GM23248 (cell line): ENCODE data around the gene EYA4. TPM values are rescaled to one million over a fixed set of nuclear protein-coding genes. Genes with fewer than 3 reads are reported as not detected.

Experiments used
- DNase-seq: peaks from one replicate; pipeline ENCODE4 v3.0.0-alpha.2; 2015
- H2AFZ ChIP-seq: fragments of 200-600 bp; sonication (generic); 2 replicates; pipeline ENCODE4 v1.6.1; 2016; ENCODE audit warnings: antibody characterized with exemption
- H3F3A ChIP-seq: fragments of 200-600 bp; sonication (generic); 2 replicates; pipeline ENCODE4 v1.6.1; 2016; ENCODE audit warnings: mild to moderate bottlenecking, antibody characterized with exemption, mixed run types; ENCODE audit not compliant: insufficient read depth
- H3K27ac ChIP-seq: fragments of 200-600 bp; sonication (generic); 2 replicates; pipeline ENCODE4 v1.5.1; 2016; ENCODE audit warnings: mild to moderate bottlenecking
- H3K27me3 ChIP-seq: fragments of 200-600 bp; sonication (generic); replicated peaks from 2 replicates; pipeline ENCODE4 v1.6.1; 2016; ENCODE audit warnings: mild to moderate bottlenecking; ENCODE audit not compliant: insufficient read depth
- H3K36me3 ChIP-seq: fragments of 200-600 bp; sonication (generic); 2 replicates; pipeline ENCODE4 v1.6.1; 2016; ENCODE audit warnings: low read depth, mild to moderate bottlenecking
- H3K4me1 ChIP-seq: fragments of 200-600 bp; sonication (generic); 2 replicates; pipeline ENCODE4 v1.6.1; 2016; ENCODE audit warnings: mild to moderate bottlenecking; ENCODE audit not compliant: insufficient read depth
- H3K4me2 ChIP-seq: fragments of 200-600 bp; sonication (generic); one replicate; pipeline ENCODE4 v1.6.1; 2016; ENCODE audit warnings: mild to moderate bottlenecking; ENCODE audit not compliant: unreplicated experiment
- H3K4me3 ChIP-seq: fragments of 200-600 bp; sonication (generic); 2 replicates; pipeline ENCODE4 v1.5.1; 2016; ENCODE audit warnings: mild to moderate bottlenecking
- H3K79me2 ChIP-seq: fragments of 200-600 bp; sonication (generic); 2 replicates; pipeline ENCODE4 v1.6.1; 2016; ENCODE audit warnings: mild to moderate bottlenecking; ENCODE audit not compliant: insufficient read depth
- H3K9ac ChIP-seq: fragments of 200-600 bp; sonication (generic); 2 replicates; pipeline ENCODE4 v1.6.1; 2016; ENCODE audit warnings: mild to moderate bottlenecking
- H3K9me2 ChIP-seq: fragments of 200-600 bp; sonication (generic); 2 replicates; pipeline ENCODE4 v1.6.1; 2016; ENCODE audit warnings: mixed run types, mild to moderate bottlenecking, moderate library complexity; ENCODE audit not compliant: insufficient read depth
- H3K9me3 ChIP-seq: fragments of 200-600 bp; sonication (generic); one replicate; pipeline ENCODE4 v1.6.1; 2017; ENCODE audit warnings: low read depth
- H4K20me1 ChIP-seq: fragments of 200-600 bp; sonication (generic); 2 replicates; pipeline ENCODE4 v1.6.0; 2016; ENCODE audit not compliant: insufficient read depth
- EZH2 ChIP-seq: fragments of 200-600 bp; sonication (generic); IDR thresholded peaks from 2 replicates; pipeline ENCODE4 v1.6.1; 2018; ENCODE audit warnings: antibody characterized with exemption, mild to moderate bottlenecking; ENCODE audit not compliant: insufficient read depth, poor library complexity, severe bottlenecking
- EZH2phosphoT487 ChIP-seq: fragments of 200-600 bp; sonication (generic); IDR thresholded peaks from 2 replicates; pipeline ENCODE4 v1.6.1; 2018; ENCODE audit warnings: antibody characterized with exemption, moderate library complexity, mild to moderate bottlenecking, low read depth; ENCODE audit not compliant: insufficient read depth
- WGBS, 2 experiments: methylation state at CpG; one replicate each; pipeline ENCODE4 v1.1.6; 2015 to 2017; ENCODE audit warnings: low lambda C conversion rate in 2 of 2, low coverage in 1 of 2; ENCODE audit errors: missing lambda C conversion rate in 2 of 2; 5-methylcytosine and 5-hydroxymethylcytosine counted together
- in situ Hi-C: fragments of 300-500 bp; cut with MboI; formaldehyde crosslinking; loops from 2 replicates; pipeline ENCODE4 v1.15.0; 2020
- polyA plus RNA-seq: library from polyadenylated mRNA; unstranded; fragments of >200 nt; fragmentation: Nextera tagmentation; extraction: Ambion mirVana; gene quantifications from 2 replicates; pipeline ENCODE4 v1.2.1, GENCODE V29; 2016
- total RNA-seq: library from RNA; depleted of rRNA; stranded (reverse); fragments of >200 nt; shearing (Covaris generic); gene quantifications from 2 replicates; pipeline ENCODE4 v1.2.3, GENCODE V29; 2014

Gene EYA4
- total and polyA plus RNA-seq, 2 experiments from 2014 or later = not detected

GRCh38 chr6:133339543-133340384, 98.6 kb downstream of the EYA4 start:
- Histone ChIP-seq H3K27ac (no peak overlapping the region), H4K20me1 (no peaks in the 10 kb centered on the region), H3K27me3 (peaks cover 13% of the 10 kb centered on the region; the same call in 1 of the 2 replicates), H2AFZ (no peak overlapping the region), H3K79me2 (no peaks in the 10 kb centered on the region), H3K4me1 (no peaks in the 10 kb centered on the region), H3K9ac (no peak overlapping the region), H3K9me3 (no peaks in the 10 kb centered on the region), H3K9me2 (no peaks in the 10 kb centered on the region), H3K4me2 (no peak overlapping the region), H3K4me3 (no peak overlapping the region), H3K36me3 (no peaks in the 10 kb centered on the region), H3F3A (no peaks in the 10 kb centered on the region)
- 41 to 50% methylated on average over 7 of the region's 7 CpGs for WGBS, 2 experiments
- DNase-seq = no peak
- TF ChIP-seq EZH2phosphoT487 (no peak), EZH2 (no peak)
- in situ Hi-C loops = no loop called here

DNA sequence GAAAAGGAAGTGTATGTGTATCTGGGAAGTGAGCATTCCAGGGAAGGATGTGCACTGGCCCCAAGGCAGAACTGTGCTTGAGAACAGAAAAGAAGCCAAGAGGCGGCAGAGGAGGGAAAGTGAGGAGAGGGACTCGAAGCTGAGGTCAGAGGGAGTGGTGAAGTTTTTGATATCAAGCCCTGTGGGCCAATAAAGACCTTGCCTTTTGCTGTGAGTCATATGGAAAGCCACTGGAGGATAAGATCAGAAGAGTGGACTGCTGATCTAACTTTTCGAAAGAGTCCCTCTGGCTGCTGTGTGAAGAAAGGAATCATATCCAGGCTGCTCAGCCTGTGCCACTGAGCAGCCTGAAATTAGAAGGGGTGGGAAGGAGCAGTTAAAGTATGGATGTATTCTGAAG, 99.4 kb downstream of the EYA4 start:
- Histone ChIP-seq H3K79me2 (no peaks in the 10 kb centered on the region), H3F3A (no peaks in the 10 kb centered on the region), H3K9me3 (no peaks in the 10 kb centered on the region), H3K4me1 (no peaks in the 10 kb centered on the region), H3K27me3 (peaks cover 9% of the 10 kb centered on the region; the same call in 1 of the 2 replicates), H3K4me3 (no peak overlapping the region), H3K27ac (no peak overlapping the region), H2AFZ (no peak overlapping the region), H3K36me3 (no peaks in the 10 kb centered on the region), H3K9me2 (no peaks in the 10 kb centered on the region), H3K4me2 (no peak overlapping the region), H3K9ac (no peak overlapping the region), H4K20me1 (no peaks in the 10 kb centered on the region)
- in situ Hi-C loops = no loop called here
- WGBS, 2 experiments = 27 to 37% methylated on average over 3 of the region's 3 CpGs
- peak; percentile 28 for DNase-seq
- TF ChIP-seq EZH2phosphoT487 = no peak
- no peak for TF ChIP-seq EZH2

DNA sequence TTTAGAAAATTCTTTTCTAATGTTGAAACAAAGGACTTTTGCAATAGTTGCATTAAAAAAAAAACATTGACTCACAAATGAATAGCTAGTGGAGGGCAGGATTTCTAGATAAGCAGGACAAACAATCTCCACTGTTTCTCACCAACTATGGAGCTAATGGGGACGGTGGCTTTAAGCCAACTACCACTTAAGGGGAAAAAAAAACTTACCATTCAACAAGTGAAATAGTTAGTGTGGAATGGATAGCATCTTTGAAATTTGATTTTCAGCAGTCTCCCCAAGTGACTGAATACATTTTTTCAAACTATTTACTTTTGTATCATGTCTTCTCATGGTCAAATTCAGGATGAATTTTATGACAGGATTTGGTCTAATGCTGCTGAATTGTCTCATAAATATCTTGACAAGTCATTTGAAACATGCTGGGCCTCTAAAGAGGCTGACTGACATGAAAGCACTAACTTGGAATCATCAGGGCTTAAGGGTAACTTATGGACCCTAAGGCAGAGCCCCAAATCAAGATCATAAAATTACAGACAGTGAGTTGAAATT, 100.5 kb downstream of the EYA4 start:
- DNase-seq = peak; percentile 35
- Histone ChIP-seq H3K9ac (no peak overlapping the region), H3K4me3 (no peak overlapping the region), H3K27ac (no peak overlapping the region), H3K79me2 (no peaks in the 10 kb centered on the region), H3K4me2 (no peak overlapping the region), H3K27me3 (0 out of 2 replicates have a peak, but pooled peaks cover 3% of the 10 kb centered on the region), H3K9me2 (no peaks in the 10 kb centered on the region), H3K9me3 (no peaks in the 10 kb centered on the region), H2AFZ (no peak overlapping the region), H3F3A (no peaks in the 10 kb centered on the region), H3K36me3 (no peaks in the 10 kb centered on the region), H3K4me1 (no peaks in the 10 kb centered on the region), H4K20me1 (no peaks in the 10 kb centered on the region)
- TF ChIP-seq EZH2phosphoT487 = no peak
- no peak for TF ChIP-seq EZH2
- 0 to 5% methylated on average over 1 of the region's 1 CpG for WGBS, 2 experiments
- in situ Hi-C loops = no loop called here

DNA sequence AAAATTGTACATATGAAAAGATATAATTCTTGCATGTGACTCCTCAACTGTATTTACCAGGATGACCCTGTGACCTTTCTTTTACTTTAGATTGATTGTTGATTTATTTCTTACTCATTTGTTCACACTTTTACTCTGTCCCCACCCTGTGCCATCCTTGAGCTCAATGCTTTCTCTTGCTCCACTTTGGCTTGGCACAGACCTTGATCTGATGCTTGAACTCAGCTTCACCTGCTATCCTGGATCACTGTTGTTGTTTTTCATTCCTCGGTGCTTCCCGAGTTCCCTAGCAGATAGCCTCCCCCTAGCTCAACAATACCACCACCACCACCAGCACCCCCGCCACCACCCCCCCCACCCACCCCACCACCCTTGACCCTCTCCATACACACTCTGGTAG, 102.1 kb downstream of the EYA4 start:
- H3K27ac ChIP-seq = no peak overlapping the region
- no peak overlapping the region for H3K4me2 ChIP-seq
- H3K4me1 ChIP-seq = no peaks in the 10 kb centered on the region
- no peaks in the 10 kb centered on the region for H3F3A ChIP-seq
- in situ Hi-C loops = no loop called here
- H3K9me2 ChIP-seq = no peaks in the 10 kb centered on the region
- H4K20me1 ChIP-seq = no peaks in the 10 kb centered on the region
- peaks cover 6% of the 10 kb centered on the region for H3K27me3 ChIP-seq
- 34% methylated on average over 3 of the region's 3 CpGs; no CpG with 5 or more reads in 1 of the 2 experiments for WGBS, 2 experiments
- TF ChIP-seq EZH2phosphoT487 (no peak), EZH2 (no peak)
- H3K36me3 ChIP-seq = no peaks in the 10 kb centered on the region
- no peak overlapping the region for H3K4me3 ChIP-seq
- no peak for DNase-seq
- no peak overlapping the region for H2AFZ ChIP-seq
- no peaks in the 10 kb centered on the region for H3K79me2 ChIP-seq
- no peak overlapping the region for H3K9ac ChIP-seq
- no peaks in the 10 kb centered on the region for H3K9me3 ChIP-seq
